ENCODE data around the gene ADORA1.

Gene ADORA1

DNA sequence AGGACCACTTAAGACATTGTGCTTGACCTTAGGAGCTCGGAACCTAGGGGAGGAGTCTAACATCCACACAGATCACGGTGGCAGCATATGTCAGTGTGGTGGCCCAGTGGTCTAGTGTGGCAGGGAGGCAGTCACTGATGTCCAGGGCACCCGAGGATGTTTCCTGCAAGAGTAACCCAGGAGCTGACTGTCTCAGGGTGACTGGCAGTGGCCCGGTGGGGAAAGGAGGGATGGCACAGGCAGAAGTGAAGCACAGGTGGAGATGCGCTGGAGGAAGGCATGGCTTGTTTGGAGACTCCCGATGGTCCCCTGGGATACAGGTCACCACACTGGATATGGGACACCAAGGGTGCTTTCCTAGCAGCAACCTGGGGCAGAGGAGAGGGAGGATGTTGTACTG, 85.6 kb downstream of the ADORA1 start:
- DNase-seq (ENCODE audit: low read depth in 3 of 3), result no peak

DNA sequence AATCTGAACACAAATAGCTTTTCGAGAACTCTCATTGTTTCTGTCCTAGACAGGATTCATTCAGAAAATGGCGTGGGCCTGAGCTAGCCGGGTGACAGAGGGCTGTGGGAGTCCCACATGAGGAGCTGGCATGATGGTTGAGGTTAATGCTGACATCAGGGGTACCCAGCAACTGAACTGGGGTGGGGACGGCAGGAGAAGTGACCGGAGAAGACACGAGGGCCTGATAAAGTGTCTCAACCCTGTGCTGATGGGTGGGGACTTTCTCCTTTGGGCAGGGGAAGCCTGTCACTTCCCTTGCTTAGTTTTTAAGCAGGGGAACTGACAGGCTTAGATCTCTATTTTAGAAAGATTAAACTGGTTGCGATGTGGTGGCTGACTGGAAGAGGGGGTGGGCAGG, 87.3 kb downstream of the ADORA1 start:
- DNase-seq (ENCODE audit: low read depth in 3 of 3), result no peak

DNA sequence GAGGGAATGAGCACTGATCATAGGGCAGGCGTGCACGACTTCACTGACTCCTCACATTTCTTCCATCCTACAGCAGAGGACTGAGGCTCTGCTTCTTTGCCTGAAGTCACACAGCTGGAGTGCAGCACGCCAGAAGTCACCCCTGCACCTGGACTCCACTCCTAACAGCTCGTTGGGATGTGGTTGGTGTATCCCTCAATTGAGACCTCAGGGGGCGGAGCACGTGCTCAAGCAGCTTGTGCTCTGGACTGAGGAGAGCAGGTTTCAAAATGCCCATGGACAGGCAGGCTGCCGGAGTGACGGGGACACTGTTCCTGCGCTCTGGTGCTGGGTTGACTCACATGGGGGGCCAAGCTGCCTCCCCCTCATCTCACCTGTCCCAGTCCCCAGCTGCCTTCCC, 88.0 kb downstream of the ADORA1 start:
- no peak for DNase-seq (ENCODE audit: low read depth in 3 of 3)

DNA sequence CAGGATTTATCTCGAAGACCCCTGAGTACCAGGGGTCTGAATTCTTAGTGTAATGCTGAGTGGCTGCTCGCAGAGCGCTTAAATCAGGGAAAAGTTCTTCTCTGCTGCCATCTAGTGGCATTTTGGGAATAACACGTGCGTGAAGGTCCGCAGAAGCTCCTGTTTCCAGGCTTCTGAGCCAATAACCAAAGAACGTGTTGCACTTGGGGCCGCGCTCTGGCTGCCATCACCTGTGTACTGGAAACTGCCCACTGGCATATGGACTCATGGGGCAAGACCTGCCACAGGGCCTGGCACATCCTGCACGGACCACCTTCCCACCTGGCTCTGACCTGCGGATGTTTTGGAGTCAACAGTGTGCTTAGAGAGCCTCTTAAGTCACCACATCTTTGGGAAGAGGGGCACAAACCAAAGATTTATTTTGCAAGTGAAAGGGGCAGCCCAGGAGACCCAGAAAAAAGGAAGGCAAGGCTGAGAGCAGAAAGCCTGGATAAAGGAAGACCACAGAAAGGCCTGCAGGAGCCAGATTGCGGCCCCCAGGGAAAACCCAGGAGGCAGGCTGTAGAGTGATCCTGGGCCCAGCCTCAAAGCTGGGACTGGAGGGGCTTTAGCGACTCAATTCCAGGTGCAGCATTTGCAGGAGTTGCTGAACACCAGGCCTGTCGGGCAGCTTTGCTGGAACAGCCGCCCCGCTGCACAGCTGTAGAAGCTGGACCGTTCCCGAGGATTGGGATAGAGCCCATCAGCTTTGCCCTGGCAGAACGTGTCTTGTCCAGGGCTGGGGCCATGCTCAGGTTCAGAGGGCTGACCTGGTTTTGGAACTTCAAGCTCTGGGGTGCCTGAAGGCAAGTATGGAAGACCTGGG, 89.0 kb downstream of the ADORA1 start:
- peak in 2 of 3 experiments; percentile 8 to 27 for DNase-seq (ENCODE audit: low read depth in 3 of 3)

Measured in stimulated activated CD4-positive, alpha-beta T cell treated with anti-CD3 and anti-CD28 coated beads, TNF-alpha, amount 100 ng/mL, for 4 hours (primary cell).